Endometrium (tissue), 2 donors: ENCODE results near the gene ANO7.
"Not testable (repeated sequence)": the region's sequence is repeated elsewhere in the genome, so short reads cannot be mapped to it uniquely, and the experiment has no call there.

Experiments
- FAIRE-seq: peaks from 2 replicates; lab custom pipeline; 2012; peaks lifted over from hg19 to GRCh38; lab: Jason Lieb, UNC
- donor health status: control.
- donor health status: control.

Gene ANO7

GRCh38 chr2:241190291-241190981 is 2.0 kb downstream of the ANO7 start:
- no peak for FAIRE-seq

- FAIRE-seq, result no peak
Measured at GRCh38 chr2:241191081-241191480, 2.6 kb downstream of the ANO7 start.

- FAIRE-seq, result no peak
Measured at GRCh38 chr2:241193271-241193670, 4.8 kb downstream of the ANO7 start.

GRCh38 chr2:241194811-241195210 is 6.3 kb downstream of the ANO7 start:
- FAIRE-seq, result no peak

- FAIRE-seq, result no peak
Measured at GRCh38 chr2:241195506-241196130, 7.1 kb downstream of the ANO7 start.

- not testable (repeated sequence) for FAIRE-seq
Measured at GRCh38 chr2:241197246-241197645, 8.8 kb downstream of the ANO7 start.

GRCh38 chr2:241197947-241198346 is 9.5 kb downstream of the ANO7 start:
- FAIRE-seq, result no peak

GRCh38 chr2:241198381-241199279 is 10.2 kb downstream of the ANO7 start:
- no peak for FAIRE-seq

GRCh38 chr2:241199286-241199685 is 10.8 kb downstream of the ANO7 start:
- FAIRE-seq, result no peak

- FAIRE-seq, result no peak
Measured at GRCh38 chr2:241199897-241200821, 11.7 kb downstream of the ANO7 start.

- FAIRE-seq, result no peak
Measured at GRCh38 chr2:241200822-241201395, 12.4 kb downstream of the ANO7 start.

GRCh38 chr2:241201445-241202267 is 13.2 kb downstream of the ANO7 start:
- FAIRE-seq, result no peak

GRCh38 chr2:241202268-241202585 is 13.8 kb downstream of the ANO7 start:
- no peak for FAIRE-seq

- no peak for FAIRE-seq
Measured at GRCh38 chr2:241202681-241203080, 14.2 kb downstream of the ANO7 start.

GRCh38 chr2:241203218-241204009 is 14.9 kb downstream of the ANO7 start:
- no peak for FAIRE-seq

GRCh38 chr2:241204010-241204384 is 15.5 kb downstream of the ANO7 start:
- no peak for FAIRE-seq

- no peak for FAIRE-seq
Measured at GRCh38 chr2:241204490-241204889, 16.0 kb downstream of the ANO7 start.

- no peak for FAIRE-seq
Measured at GRCh38 chr2:241205086-241205485, 16.6 kb downstream of the ANO7 start.

GRCh38 chr2:241207151-241207550 is 18.7 kb downstream of the ANO7 start:
- no peak for FAIRE-seq

GRCh38 chr2:241207641-241208040 is 19.2 kb downstream of the ANO7 start:
- FAIRE-seq, result no peak
